Effector CD4-positive, alpha-beta T cell (primary cell): ENCODE measurements around the gene HYAL2.
A peak's percentile ranks its signal among the peaks of the same experiment; 100 is the strongest.

ENCODE experiments used
- DNase-seq: peaks from one replicate; pipeline ENCODE4 v3.0.0-alpha.2; 2020

HYAL2 gene

DNA sequence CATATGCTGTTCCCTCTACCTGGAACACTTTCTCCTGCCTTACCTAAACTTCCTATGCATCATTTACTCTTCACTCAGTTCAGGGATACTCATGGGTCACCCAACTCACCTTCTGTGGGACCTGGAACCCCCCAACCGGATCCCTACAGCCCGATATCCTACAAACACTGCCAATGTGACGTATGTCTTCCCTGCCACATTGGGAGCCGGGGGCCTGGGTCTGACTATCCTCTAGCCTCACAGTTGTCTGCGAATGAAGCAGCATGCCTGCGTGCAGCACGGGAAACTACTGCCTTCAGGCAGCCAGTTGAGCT, 27.6 kb upstream of the HYAL2 start:
- no peak for DNase-seq

DNA sequence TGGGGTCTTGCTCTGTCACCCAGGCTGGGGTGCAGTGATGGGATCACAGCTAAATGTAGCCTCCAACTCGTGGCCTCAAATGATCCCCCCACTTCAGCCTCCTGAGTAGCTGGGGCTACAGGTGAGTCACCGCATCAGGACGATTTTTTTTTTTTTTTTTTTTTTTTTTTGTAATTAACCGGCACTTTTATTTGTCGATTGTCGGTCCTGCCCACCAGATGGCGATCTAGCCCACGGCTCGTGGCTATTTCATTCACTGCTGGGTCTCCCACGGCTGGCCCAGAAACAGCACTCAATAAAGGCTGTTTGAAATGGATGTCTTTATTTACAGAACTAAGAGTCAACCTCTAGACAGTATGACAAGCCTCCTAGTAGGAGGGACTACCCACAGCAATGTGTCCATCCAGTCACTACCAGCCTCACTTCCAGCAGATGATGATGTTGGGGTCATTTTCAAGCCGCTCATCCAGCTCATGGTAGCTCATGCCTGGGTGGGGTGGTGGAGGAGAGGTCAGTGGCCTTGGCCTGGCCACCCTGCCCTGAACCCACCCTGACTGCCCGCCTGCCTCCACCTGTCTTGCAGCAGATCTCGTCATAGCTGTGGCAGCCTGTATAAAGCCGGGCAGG, 24.8 kb upstream of the HYAL2 start:
- DNase-seq: peak; percentile 73

DNA sequence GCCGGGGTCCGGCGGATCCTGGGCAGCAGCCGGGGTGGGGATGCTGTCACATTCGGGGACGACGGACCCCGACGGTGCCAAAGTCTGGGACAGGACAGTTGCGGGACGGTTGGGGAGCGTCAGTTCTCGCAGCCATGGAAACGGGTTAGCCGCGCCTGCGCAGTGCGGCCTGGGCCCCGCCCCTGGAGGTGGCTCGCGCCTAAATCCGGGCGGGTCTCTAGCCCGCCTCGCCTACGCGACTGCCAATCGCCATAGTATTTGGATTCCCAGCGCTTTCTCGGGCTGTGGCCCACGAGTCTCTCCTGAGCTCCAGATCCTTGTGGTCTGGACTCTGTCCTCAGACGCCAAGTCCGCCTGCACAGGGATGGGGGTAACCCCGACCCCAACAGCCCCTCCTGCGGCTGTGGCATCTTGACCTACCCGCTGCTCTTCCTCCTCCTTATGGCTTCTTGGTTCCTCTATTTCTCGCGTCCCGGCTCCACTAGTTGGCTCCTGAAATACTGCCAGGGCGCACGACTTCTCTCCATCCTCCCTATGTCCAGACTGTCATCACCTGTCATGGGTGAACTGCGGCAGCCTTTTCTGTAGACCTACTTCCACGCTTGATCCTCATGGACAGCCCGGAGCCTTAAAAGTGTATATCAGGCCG, 23.2 kb upstream of the HYAL2 start, which contains the start of gene ZMYND10:
ZMYND10 (minus strand) TSS at position 147 of the 649 bp plus-strand sequence. CDS start 153 bp downstream, outside the sequence.
- DNase-seq: peak; percentile 65

DNA sequence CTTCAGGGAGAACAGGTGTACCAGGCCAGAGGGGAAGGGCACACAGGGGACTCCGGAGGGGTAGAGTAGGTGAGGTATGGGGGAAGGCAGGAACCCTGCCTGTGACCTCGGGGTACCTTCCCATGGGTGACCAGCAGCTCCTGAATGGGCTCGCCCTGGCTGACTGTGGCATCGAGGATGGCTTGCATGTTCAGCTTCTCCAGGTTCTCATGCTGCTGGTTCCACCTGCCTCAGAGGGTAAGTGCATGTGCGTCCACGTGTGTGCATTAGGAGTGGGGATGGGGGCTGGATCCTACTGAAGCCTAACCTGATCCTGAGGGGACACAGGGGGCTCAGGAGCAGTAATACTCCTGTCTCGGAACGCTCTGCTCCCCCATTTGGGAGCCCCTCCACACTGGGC, 22.5 kb upstream of the HYAL2 start:
- DNase-seq: no peak

DNA sequence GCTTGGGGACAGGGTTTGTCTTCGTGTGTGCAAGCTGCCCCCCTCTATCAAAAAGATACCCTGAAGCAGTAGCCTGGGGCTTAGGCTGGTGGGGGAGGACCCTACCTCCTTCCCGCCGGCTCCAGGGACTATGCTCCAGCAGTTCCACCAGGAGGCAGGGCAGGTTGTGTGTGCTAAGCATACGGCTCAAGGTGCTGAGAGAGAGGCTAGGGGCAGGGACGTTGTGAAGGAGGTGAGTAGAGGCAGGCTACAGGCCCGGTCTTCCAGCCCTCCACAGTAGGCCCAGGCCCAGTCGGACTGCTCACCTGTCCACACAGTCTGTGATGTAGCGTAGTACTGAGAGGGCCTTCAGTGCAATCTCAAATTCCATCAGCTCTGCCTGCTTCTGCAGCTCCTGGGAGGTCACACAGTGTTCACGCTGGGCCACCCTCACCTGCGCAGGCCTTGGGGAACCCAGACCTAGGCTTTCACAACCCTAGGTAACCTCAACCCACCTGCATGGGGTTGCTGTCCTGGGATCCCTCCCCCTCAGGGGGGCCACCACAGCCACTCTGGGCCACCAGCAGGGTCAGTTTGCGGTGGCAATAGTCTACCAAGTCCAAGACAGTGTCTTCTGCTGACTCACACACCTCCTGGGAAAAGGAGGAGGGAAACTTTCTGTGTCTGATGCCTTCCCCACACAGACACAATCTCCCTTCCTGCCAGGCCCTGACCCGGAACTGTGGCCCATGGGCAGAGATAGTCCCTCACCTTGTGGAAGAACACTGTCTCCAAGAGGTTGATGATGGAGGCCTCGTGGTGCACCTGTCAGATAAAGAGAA, 20.5 kb upstream of the HYAL2 start:
- no peak for DNase-seq

DNA sequence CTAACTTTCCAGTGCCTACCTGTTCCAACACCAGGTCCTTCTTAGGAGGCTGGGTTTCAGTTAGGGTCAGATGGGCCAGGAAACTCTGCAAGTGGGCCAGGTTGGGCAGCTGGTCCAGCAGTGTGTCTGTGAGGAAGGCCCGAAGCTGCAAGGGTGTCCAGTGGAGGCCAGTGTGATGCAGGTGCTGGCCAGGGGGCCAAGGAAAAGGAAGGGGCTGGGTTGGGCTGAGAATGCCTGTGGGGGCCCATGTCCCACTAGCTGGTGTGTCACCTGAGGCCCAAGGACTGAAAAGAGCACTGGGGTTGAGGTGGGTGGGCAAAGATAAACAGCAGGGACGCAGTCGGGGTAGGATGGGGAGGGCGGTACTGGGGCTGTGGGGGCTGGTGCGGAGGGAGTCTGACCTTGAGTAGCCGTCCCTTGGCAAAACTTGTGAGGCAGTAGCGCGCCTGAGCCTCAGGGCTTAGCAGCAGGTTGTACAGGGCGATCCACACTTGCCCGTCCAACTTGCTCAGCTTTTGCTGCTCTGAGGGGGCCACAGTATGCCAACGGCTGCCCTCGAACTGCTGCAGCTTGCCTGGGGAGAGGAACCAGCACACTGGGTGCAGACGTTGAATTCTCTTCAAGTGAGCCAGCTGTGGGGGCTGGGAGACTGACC, 19.6 kb upstream of the HYAL2 start:
- no peak for DNase-seq

DNA sequence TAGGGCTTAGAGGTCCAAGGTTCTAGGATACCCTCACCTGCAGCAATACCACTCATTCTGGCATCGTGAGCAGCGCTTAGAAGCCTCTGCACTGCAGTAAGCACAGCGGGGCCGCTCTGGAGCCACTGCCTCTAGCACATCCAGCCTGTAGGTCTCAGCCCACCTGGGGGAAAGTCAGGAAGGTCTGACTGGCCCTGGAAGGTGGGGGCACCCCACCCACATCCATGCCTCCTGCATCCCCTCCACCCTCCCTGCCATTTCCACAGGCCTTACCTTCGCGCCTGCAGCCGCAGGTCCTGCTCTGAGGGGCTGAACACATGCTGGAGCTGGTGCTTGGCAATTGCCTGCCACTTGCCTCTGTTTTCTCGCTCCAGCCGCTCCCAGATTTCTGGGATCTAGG, 19.0 kb upstream of the HYAL2 start:
- no peak for DNase-seq

DNA sequence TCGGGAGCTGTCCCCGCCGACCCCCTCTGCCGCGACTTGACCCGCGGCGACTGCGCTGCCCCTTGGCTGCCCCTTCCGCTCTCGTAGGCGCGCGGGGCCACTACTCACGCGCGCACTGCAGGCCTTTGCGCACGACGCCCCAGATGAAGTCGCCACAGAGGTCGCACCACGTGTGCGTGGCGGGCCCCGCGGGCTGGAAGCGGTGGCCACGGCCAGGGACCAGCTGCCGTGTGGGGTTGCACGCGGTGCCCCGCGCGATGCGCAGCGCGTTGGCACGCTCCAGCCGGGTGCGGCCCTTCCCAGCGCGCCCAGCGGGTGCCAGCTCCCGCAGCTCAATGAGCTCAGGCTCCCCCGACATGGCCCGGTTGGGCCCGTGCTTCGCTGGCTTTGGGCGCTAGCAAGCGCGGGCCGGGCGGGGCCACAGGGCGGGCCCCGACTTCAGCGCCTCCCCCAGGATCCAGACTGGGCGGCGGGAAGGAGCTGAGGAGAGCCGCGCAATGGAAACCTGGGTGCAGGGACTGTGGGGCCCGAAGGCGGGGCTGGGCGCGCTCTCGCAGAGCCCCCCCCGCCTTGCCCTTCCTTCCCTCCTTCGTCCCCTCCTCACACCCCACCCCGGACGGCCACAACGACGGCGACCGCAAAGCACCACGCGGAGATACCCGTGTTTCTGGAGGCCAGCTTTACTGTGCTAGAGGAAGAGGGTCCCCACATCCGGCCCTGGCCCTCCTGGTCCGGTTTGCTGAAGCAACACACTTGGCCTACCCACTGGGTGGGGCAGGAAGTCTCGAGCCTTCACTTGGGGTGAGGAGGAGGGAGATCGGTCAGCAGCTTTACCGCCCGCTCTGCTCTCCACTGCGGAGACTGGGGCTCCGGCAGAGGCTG, 18.1 kb upstream of the HYAL2 start, which contains the start of gene RASSF1:
RASSF1 (minus strand) TSS at position 389 of the 882 bp plus-strand sequence; CDS start at position 358, 31 bp downstream.
- DNase-seq: peak; percentile 39

DNA sequence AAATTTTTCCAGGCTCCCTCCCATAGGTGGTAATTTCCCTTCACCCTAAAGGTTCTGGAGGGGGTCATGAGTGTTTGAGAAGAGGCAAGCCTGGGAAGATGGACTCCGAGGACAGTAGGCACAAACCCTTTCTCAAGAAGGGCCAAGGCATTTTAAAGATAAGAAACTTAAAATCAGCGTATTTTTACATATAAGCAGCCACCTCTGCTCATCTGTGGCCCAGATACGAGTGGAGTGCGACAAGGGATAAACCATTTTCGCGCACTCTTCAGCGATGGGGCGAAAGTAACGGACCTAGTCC, 17.6 kb upstream of the HYAL2 start:
- DNase-seq: no peak

DNA sequence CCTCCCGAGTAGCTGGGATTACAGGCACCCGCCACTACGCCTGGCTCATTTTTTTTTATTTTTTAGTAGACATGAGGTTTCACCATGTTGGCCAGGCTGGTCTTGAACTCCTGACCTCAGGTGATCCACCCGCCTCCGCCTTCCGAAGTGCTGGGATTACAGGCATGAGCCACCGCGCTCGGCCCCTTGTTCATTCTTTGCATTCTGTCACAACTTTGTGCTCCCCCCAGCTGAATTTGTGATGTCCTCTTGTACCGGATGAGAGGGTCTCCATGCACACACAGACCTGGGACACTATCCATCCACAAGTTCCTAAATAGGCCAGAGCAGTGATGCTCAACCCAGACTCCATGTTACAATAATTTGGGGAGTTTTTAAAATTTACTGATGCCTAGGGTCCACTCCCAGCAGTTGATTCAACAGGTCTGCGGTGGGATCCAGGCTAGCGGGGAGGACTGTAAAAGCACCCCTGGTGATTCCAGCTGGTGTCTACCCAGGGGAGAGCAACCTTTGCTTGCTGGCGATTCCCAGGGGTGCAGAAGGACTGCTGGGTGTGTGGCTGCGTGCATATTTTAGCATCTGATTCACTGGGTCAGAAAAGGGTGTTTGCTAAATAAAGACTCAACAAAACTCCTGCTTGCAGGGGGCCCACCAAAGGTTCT, 17.1 kb upstream of the HYAL2 start:
- no peak for DNase-seq

DNA sequence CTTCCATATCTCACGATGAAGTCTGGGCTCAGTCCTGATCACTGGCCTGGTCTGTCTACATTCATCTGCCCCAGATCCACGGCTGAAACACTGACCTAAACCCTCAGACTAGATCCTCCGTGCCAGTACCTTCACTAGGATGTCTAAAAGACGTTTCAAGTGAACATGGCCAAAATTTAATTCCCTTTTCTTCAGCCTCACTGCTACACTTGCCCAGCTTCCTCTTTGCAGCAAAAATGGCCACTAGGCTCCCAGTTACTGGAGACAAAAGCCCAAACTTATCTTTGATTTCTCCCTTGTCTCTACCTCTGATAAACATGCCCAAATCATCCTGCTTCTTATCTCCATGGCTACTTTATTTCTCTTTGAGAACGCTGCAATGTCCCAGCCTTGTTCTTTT, 16.4 kb upstream of the HYAL2 start:
- DNase-seq: no peak

DNA sequence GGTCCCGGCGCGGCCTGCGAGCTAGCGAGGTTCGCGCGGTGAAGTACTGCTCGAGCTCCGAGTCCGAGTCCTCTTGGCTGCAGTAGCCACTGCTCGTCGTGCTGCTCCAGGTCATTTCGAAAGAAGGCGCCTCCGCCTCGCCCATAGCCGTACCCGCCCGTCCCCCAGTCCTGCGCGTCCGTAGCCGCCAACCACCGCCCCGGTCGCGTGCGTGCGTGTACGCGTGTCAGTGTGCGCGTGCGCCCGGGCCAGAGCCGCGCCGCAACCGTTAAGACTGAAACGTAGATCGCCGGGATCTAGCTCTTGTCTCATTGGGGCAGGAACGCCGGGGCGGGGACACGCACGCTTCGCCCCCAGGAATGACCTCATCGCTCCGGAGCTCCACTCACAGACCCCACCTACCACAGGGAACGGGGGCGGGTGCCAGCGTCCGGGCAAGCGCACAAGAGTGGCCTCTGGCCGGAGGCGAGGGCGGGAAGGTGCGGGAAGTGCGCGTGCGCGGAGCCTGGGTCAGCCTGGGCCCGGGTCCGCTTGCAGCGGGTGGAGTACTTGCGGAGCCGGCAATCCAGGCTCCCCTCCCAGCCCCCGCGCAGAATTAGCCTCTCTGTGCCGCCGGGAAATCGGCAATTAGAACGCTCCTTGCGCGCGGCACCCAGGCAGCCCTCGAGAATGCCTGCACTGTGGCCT, 14.8 kb upstream of the HYAL2 start:
- peak; percentile 89 for DNase-seq

DNA sequence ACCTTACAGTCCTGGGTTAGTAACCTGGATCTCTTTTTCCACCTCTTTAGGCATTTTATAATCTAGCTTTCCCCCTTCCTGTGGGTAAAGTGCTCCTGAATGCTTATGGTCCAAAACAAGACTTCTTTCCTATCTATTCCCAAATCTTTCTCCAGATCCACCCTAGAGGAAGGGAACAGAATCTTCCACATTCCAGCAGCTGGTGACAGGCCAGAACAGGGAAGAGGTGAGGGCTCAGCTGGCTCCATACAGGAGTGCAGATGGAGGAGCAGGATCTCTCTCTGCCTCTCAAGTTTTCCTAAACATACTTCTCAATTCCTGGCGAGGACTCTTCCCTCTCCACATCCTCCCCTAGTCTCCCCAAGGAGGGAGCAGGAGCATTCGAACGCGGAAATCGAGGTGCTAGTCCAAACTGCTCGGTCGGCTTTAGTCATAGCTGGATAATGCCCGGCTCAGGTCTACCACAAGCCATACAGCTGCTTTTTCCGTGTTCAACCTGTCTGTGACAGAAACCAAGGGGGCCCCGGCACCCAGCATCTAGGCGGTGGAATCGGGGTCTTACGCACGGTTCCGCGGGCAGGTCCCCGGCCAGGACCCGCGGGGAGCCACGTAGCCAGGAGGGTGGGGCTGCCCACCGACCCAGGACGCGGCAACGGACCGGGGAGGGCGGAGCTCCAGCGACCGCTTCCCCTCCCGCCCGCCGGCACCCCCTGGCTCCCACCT, 14.1 kb upstream of the HYAL2 start:
- no peak for DNase-seq

DNA sequence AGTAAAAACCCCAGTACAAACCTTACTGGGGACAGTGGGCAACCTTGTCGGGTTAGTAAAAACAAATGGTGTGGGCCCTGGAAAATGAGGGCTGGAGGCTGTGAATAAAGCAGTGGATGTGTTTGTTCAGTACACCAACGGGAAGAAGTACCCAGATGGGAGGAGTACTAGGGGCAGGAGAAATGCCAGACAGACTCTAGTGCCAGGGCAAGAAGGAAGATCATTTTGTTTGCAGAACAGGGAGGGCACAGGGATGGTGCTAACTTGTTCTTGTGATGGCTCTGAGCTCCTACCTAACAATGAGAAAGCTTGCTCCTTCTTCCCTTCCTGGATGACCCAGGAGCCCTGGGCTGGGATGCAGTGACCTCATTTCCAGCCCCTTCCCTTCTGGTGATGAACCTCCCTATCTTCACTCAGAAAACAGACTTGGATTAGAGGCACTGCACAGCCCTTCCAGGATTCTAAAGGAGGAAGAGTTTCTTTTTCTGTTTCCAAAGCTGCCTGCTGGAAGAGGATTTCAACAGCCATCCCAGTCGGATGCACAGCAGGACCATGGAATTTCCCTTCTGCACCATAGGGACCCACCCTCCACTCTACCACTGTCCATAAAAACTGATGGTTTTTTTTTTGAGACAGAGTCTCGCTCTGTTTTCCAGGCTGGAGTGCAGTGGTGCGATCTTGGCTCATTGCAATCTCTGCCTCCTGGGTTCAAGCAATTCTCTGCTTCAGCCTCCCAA, 12.0 kb upstream of the HYAL2 start:
- no peak for DNase-seq

DNA sequence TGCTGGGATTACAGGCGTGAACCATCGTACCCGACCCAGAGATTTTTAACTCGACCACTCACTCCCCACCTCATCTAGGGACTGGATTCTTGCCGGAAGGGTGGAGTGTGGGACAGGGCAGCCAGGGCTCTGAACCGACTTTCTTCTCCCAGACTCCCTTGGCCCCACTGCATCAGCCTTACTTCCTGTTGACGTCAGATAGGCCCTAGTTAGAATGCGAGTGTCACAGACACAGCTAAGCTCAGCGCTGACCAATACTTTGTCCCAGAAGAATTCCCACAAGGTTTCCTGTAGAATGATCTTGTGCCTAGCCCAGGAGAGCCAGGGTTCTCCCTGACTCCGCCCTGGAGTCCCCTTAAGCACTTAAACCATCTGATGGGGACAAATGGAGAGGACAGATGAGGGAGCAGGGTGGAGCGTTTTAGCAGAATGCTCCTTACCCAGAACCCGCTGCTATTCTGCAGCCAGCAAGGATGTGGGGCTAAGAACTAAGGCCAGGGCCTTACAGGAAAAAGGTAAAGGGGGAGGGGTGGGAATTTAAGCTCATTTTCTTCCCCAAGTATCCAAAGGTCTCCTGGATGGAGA, 11.3 kb upstream of the HYAL2 start:
- DNase-seq: no peak

DNA sequence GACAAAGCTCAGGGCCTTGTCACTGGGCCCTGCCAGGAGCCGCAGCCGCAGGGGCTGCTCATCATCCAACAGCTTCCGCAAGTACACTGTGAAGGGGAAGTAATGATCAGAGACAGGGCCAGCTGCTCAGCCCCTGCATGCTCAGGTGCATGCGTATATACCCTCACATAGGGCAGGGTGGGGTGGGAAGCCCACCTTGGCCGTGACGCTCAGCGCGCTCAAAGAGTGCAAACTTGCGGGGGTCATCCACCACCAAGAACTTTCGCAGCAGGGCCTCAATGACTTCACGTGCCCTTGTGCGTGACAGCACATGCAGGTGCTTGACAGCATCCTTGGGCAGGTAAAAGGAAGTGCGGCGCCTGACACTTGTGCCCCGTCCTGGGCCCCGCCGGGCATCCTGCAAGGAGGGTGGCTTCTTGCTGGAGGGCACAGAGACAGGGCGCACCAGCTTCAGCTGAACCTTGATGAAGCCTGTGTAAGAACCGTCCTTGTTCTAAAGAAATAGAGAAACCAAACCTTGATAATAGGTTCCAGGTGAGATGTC, 8.9 kb upstream of the HYAL2 start:
- DNase-seq: no peak

DNA sequence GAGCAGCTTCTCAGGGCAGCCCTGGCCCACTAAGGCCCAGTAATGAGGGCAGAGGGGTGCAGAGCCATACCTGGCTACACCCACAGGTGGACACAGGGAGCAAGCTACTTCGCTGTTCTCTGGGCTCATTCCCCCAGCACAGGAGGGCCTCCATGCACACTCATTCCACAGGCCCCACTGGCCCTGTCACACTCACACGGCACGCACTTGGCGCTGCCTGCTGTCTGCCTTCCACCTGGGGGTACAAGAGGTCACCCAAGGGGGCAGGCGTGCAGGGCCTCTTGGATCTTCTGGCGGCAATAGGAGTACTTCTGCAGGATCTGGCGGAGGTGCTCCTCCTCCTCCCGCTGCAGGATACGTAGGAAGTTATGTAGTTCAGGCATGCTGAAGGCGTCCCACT, 7.8 kb upstream of the HYAL2 start:
- DNase-seq: peak; percentile 1

DNA sequence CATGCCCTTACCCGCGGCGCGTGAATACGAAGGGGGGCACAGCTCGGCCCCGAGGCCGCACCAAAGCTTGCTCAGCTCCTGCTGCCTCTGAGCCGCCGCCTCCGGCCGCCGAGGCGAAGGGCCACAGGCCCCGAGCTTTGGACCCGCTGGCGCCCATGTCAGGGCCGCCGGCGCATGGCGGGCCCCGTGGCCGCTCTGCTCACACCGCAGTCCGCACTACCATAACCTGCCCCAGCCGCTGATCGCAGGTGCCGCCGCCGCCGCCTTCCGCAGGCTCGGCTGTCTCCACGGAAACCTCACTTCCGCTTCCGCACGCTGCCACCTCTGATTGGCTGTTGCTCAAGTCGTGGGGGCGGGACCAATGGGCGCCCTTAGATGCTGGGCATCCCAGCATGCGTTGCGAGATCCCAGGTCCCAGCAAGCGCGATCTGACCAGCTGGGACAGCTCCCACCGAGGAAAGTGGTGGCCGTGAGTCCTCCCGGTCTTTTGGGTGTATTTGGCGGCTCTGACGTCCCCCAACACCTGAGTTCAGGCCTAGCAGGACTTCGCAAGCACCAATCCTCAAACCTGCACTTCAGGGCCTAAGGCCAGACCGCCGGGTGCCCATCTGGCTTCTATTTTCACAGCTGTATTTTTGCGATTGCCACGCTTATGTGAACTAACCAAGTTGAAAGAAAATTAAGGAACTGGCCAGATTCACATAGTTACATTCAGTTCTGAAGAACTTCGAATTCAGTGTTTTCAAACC, 5.6 kb upstream of the HYAL2 start, which contains the start of gene TUSC2:
TUSC2 (minus strand) TSS at position 281 of the 749 bp plus-strand sequence; CDS start at position 157, 124 bp downstream.
- DNase-seq: peak; percentile 93
